Neural progenitor cell (in vitro differentiated cells): ENCODE measurements around the gene CCDC178. TPM values are rescaled to one million over a fixed set of nuclear protein-coding genes. Genes with fewer than 3 reads are reported as not detected.

Experiments used
- DNase-seq: peaks from one replicate; pipeline ENCODE4 v3.0.0-alpha.2; 2016; ENCODE audit warnings: low spot score
- H2AFZ ChIP-seq: fragments of 200-600 bp; sonication (generic); replicated peaks from 2 replicates; pipeline ENCODE4 v1.6.1; 2016; ENCODE audit warnings: antibody characterized with exemption
- H3F3A ChIP-seq: fragments of 200-600 bp; sonication (generic); 2 replicates; pipeline ENCODE4 v1.6.1; 2016; ENCODE audit warnings: antibody characterized with exemption, low read depth
- H3K27ac ChIP-seq: fragments of 200-600 bp; sonication (generic); 2 replicates; pipeline ENCODE4 v1.5.1; 2016; ENCODE audit warnings: mild to moderate bottlenecking
- H3K27me3 ChIP-seq: fragments of 200-600 bp; sonication (generic); 2 replicates; pipeline ENCODE4 v1.6.1; 2016; ENCODE audit warnings: mild to moderate bottlenecking, moderate library complexity
- H3K36me3 ChIP-seq: fragments of 200-600 bp; sonication (generic); 2 replicates; pipeline ENCODE4 v1.5.1; 2016
- H3K4me1 ChIP-seq: fragments of 200-600 bp; sonication (generic); 2 replicates; pipeline ENCODE4 v1.6.1; 2016; ENCODE audit warnings: mixed run types
- H3K4me2 ChIP-seq: fragments of 200-600 bp; sonication (generic); 2 replicates; pipeline ENCODE4 v1.6.1; 2016
- H3K4me3 ChIP-seq: fragments of 200-600 bp; sonication (generic); 2 replicates; pipeline ENCODE4 v1.5.1; 2016
- H3K79me2 ChIP-seq: fragments of 200-600 bp; sonication (generic); 2 replicates; pipeline ENCODE4 v1.6.1; 2016; ENCODE audit warnings: low read depth
- H3K9ac ChIP-seq: fragments of 200-600 bp; sonication (generic); 2 replicates; pipeline ENCODE4 v1.6.1; 2016
- H3K9me3 ChIP-seq: fragments of 200-600 bp; sonication (generic); 2 replicates; pipeline ENCODE4 v1.5.1; 2016; ENCODE audit warnings: low read depth
- H4K20me1 ChIP-seq: fragments of 200-600 bp; sonication (generic); 2 replicates; pipeline ENCODE4 v1.6.1; 2016; ENCODE audit warnings: low read depth
- H3K27ac Mint-ChIP-seq: 3 replicates; pipeline ENCODE4 v1.8.0; 2021; ENCODE audit warnings: mixed read lengths
- H3K27me3 Mint-ChIP-seq: 2 replicates; pipeline ENCODE4 v1.8.0; 2022; ENCODE audit warnings: low read depth, mild to moderate bottlenecking, inconsistent platforms, moderate library complexity, mixed read lengths; ENCODE audit not compliant: insufficient read depth
- H3K36me3 Mint-ChIP-seq: 3 replicates; pipeline ENCODE4 v1.8.0; 2021; ENCODE audit warnings: mixed read lengths
- H3K4me1 Mint-ChIP-seq: 3 replicates; pipeline ENCODE4 v1.8.0; 2021; ENCODE audit warnings: mixed read lengths
- H3K4me3 Mint-ChIP-seq: 3 replicates; pipeline ENCODE4 v1.8.0; 2021; ENCODE audit warnings: mild to moderate bottlenecking, moderate library complexity, mixed read lengths
- H3K9me3 Mint-ChIP-seq: 3 replicates; pipeline ENCODE4 v1.8.0; 2020; ENCODE audit warnings: mixed read lengths
- EZH2 ChIP-seq: fragments of 200-600 bp; sonication (generic); IDR thresholded peaks from 2 replicates; pipeline ENCODE4 v1.6.1; 2017; ENCODE audit warnings: antibody characterized with exemption, mild to moderate bottlenecking, moderate library complexity
- EZH2phosphoT487 ChIP-seq: fragments of 200-600 bp; sonication (generic); IDR thresholded peaks from 2 replicates; pipeline ENCODE4 v1.6.1; 2017; ENCODE audit warnings: antibody characterized with exemption
- total RNA-seq: library from RNA; depleted of rRNA; stranded (reverse); fragments of >200 nt; gene quantifications from 2 replicates; pipeline ENCODE4 v1.2.3, GENCODE V29; 2015; ENCODE audit warnings: low replicate concordance
- TF ChIP-seq, protein P1 (sequence below): fragments of 200-600 bp; sonication (generic); IDR thresholded peaks from 2 replicates; pipeline ENCODE4 v1.5.1; 2017; ENCODE audit warnings: antibody characterized with exemption, mild to moderate bottlenecking

The CCDC178 gene
- total RNA-seq, 1 donor from 2014 or later = 0.51 TPM

DNA sequence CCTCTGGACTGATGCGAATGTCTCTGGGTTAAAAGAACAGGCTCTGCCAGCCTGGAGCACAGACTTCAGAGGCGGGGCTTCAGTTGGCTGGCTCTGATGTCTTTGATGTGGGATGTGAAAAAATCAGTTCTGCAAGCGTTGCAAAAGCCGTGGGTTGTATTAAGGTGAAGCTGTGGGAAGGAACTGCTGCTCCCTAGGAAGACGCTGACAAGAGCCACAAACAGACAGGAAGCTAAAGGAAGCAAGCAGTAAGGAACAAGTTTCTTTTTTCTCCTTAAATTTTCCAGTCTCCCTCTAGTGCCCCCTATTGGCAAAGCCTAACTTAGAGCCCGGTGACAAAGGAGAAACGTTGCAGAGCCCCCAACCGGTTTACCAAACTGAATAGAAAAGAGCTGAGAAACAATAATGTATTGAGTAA is 239.0 kb downstream of the CCDC178 start:
- Mint-ChIP-seq H3K27me3 (peaks cover 3% of the 10 kb centered on the region), H3K9me3 (no peaks in the 10 kb centered on the region), H3K4me3 (peak overlapping the region; percentile 40), H3K36me3 (no peaks in the 10 kb centered on the region), H3K4me1 (peaks cover 15% of the 10 kb centered on the region), H3K27ac (peak overlapping the region; percentile 91)
- Histone ChIP-seq H2AFZ (peak overlapping the region; percentile 90), H4K20me1 (no peaks in the 10 kb centered on the region), H3K79me2 (no peaks in the 10 kb centered on the region), H3K9ac (no peak overlapping the region), H3K9me3 (no peaks in the 10 kb centered on the region), H3F3A (no peaks in the 10 kb centered on the region), H3K27ac (no peak overlapping the region), H3K4me3 (no peak overlapping the region), H3K4me2 (peak overlapping the region; percentile 39), H3K36me3 (no peaks in the 10 kb centered on the region), H3K4me1 (no peaks in the 10 kb centered on the region), H3K27me3 (no peaks in the 10 kb centered on the region)
- no peak for TF ChIP-seq EZH2phosphoT487
- TF ChIP-seq, protein P1, sequence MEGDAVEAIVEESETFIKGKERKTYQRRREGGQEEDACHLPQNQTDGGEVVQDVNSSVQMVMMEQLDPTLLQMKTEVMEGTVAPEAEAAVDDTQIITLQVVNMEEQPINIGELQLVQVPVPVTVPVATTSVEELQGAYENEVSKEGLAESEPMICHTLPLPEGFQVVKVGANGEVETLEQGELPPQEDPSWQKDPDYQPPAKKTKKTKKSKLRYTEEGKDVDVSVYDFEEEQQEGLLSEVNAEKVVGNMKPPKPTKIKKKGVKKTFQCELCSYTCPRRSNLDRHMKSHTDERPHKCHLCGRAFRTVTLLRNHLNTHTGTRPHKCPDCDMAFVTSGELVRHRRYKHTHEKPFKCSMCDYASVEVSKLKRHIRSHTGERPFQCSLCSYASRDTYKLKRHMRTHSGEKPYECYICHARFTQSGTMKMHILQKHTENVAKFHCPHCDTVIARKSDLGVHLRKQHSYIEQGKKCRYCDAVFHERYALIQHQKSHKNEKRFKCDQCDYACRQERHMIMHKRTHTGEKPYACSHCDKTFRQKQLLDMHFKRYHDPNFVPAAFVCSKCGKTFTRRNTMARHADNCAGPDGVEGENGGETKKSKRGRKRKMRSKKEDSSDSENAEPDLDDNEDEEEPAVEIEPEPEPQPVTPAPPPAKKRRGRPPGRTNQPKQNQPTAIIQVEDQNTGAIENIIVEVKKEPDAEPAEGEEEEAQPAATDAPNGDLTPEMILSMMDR = peak; percentile 83
- no peak for TF ChIP-seq EZH2
- DNase-seq = peak; percentile 72

DNA sequence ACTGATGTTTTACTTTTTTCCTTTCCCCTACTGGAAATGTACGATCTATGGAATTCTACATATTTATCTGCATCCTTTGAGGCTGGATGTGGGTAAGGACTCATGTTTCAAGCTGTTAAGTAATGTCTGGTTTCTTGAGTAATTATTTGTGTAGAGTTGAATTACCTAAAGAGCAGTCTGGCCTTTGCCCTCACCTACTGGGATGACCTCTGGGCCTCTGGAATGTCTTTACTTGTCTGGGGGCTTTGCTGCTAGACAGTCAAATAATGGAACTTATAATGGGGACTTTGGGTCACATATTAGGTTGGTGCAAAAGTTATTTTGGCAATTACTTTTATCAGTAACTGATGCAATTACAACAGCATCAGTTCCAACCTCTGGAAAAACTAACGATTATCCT is 244.7 kb downstream of the CCDC178 start:
- Mint-ChIP-seq H3K9me3 (no peaks in the 10 kb centered on the region), H3K4me1 (peaks cover 16% of the 10 kb centered on the region), H3K36me3 (no peaks in the 10 kb centered on the region), H3K27me3 (no peaks in the 10 kb centered on the region), H3K4me3 (no peak overlapping the region), H3K27ac (no peak overlapping the region)
- Histone ChIP-seq H3K4me1 (peaks cover 8% of the 10 kb centered on the region), H2AFZ (no peak overlapping the region), H3F3A (no peaks in the 10 kb centered on the region), H3K9me3 (no peaks in the 10 kb centered on the region), H3K36me3 (no peaks in the 10 kb centered on the region), H3K27me3 (no peaks in the 10 kb centered on the region), H4K20me1 (no peaks in the 10 kb centered on the region), H3K79me2 (no peaks in the 10 kb centered on the region), H3K27ac (no peak overlapping the region), H3K4me2 (no peak overlapping the region), H3K9ac (no peak overlapping the region), H3K4me3 (no peak overlapping the region)
- peak; percentile 3 for DNase-seq
- no peak for TF ChIP-seq EZH2
- TF ChIP-seq, protein P1 = no peak
- TF ChIP-seq EZH2phosphoT487 = no peak

- no peaks in the 10 kb centered on the region for H3K79me2 ChIP-seq
- Mint-ChIP-seq H3K36me3 (no peaks in the 10 kb centered on the region), H3K27me3 (no peaks in the 10 kb centered on the region), H3K27ac (no peak overlapping the region), H3K4me1 (peaks cover 13% of the 10 kb centered on the region), H3K4me3 (no peak overlapping the region), H3K9me3 (no peaks in the 10 kb centered on the region)
- H3K4me2 ChIP-seq = no peak overlapping the region
- H3F3A ChIP-seq = no peaks in the 10 kb centered on the region
- TF ChIP-seq EZH2 = no peak
- no peak overlapping the region for H3K9ac ChIP-seq
- no peak overlapping the region for H2AFZ ChIP-seq
- H3K27me3 ChIP-seq = no peaks in the 10 kb centered on the region
- no peaks in the 10 kb centered on the region for H3K36me3 ChIP-seq
- peaks cover 8% of the 10 kb centered on the region for H3K4me1 ChIP-seq
- DNase-seq = no peak
- H3K9me3 ChIP-seq = no peaks in the 10 kb centered on the region
- H4K20me1 ChIP-seq = no peaks in the 10 kb centered on the region
- no peak overlapping the region for H3K4me3 ChIP-seq
- no peak overlapping the region for H3K27ac ChIP-seq
Observed at GRCh38 chr18:33194793-33195192, 245.7 kb downstream of the CCDC178 start.

DNA sequence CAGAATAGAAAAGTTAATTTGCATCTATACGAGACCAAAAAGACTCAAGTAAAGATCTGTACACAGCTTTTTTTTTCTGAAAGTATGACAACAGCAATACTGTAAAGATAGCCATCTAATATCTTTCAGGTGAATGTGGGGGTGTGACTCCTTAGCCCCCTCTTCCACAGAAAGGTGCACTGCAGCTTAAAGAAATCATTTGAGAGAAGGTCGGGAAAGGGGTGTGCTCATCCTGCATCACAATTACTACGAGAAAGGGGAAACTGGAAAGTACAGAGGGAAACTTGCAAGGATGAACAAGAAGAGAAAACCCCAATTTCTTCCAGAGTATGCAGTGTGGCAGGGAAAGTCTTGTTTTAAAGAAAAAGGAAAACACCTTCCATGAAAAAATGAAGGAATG is 255.6 kb downstream of the CCDC178 start:
- H3K9me3 ChIP-seq = no peaks in the 10 kb centered on the region
- Mint-ChIP-seq H3K27ac (no peak overlapping the region), H3K27me3 (no peaks in the 10 kb centered on the region), H3K36me3 (no peaks in the 10 kb centered on the region), H3K9me3 (peaks cover 2% of the 10 kb centered on the region), H3K4me3 (no peak overlapping the region), H3K4me1 (peaks cover 25% of the 10 kb centered on the region)
- H4K20me1 ChIP-seq = no peaks in the 10 kb centered on the region
- no peak overlapping the region for H3K4me3 ChIP-seq
- no peaks in the 10 kb centered on the region for H3F3A ChIP-seq
- H3K36me3 ChIP-seq = no peaks in the 10 kb centered on the region
- no peak overlapping the region for H3K4me2 ChIP-seq
- peak; percentile 25 for DNase-seq
- H3K27me3 ChIP-seq = no peaks in the 10 kb centered on the region
- H3K9ac ChIP-seq = no peak overlapping the region
- no peaks in the 10 kb centered on the region for H3K4me1 ChIP-seq
- no peak overlapping the region for H2AFZ ChIP-seq
- no peak overlapping the region for H3K27ac ChIP-seq
- H3K79me2 ChIP-seq = no peaks in the 10 kb centered on the region
- TF ChIP-seq EZH2phosphoT487 = no peak
- TF ChIP-seq EZH2 = no peak
- TF ChIP-seq, protein P1 = peak; percentile 46
